Smooth muscle cell of bladder (primary cell): ENCODE results near the gene TASOR. TPM values are rescaled to one million over a fixed set of nuclear protein-coding genes. Genes with fewer than 3 reads are reported as not detected.

Source experiments
- total RNA-seq: library from RNA; depleted of rRNA; stranded (reverse); fragments of >200 nt; gene quantifications from 2 replicates; pipeline ENCODE4 v1.2.3, GENCODE V29; 2014

TASOR gene, protein sequence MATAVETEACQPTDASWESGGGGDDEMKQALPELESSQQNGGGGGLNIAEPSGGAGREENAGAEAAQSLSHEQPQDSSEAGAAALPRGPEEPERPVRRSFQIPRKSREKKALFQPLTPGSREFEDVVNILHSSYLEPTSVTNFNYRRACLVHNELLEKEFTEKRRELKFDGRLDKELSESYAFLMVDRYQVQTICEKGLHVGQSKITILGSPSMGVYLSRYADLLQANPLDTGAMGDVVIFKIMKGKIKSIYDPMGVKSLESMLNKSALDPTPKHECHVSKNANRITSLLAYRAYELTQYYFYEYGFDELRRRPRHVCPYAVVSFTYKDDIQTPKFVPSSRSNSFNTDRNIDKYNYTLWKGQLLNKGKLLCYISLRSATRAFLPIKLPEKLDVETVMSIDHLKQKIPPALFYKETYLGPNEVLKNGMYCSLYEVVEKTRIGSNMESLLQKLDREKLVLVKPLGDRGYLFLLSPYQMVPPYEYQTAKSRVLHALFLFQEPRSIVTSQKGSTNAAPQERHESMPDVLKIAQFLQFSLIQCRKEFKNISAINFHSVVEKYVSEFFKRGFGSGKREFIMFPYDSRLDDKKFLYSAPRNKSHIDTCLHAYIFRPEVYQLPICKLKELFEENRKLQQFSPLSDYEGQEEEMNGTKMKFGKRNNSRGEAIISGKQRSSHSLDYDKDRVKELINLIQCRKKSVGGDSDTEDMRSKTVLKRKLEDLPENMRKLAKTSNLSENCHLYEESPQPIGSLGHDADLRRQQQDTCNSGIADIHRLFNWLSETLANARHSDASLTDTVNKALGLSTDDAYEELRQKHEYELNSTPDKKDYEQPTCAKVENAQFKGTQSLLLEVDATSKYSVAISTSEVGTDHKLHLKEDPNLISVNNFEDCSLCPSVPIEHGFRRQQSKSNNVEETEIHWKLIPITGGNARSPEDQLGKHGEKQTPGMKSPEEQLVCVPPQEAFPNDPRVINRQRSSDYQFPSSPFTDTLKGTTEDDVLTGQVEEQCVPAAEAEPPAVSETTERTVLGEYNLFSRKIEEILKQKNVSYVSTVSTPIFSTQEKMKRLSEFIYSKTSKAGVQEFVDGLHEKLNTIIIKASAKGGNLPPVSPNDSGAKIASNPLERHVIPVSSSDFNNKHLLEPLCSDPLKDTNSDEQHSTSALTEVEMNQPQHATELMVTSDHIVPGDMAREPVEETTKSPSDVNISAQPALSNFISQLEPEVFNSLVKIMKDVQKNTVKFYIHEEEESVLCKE (N-terminal part only)
- 71.7 and 74.8 TPM in 2 replicates for total RNA-seq

DNA sequence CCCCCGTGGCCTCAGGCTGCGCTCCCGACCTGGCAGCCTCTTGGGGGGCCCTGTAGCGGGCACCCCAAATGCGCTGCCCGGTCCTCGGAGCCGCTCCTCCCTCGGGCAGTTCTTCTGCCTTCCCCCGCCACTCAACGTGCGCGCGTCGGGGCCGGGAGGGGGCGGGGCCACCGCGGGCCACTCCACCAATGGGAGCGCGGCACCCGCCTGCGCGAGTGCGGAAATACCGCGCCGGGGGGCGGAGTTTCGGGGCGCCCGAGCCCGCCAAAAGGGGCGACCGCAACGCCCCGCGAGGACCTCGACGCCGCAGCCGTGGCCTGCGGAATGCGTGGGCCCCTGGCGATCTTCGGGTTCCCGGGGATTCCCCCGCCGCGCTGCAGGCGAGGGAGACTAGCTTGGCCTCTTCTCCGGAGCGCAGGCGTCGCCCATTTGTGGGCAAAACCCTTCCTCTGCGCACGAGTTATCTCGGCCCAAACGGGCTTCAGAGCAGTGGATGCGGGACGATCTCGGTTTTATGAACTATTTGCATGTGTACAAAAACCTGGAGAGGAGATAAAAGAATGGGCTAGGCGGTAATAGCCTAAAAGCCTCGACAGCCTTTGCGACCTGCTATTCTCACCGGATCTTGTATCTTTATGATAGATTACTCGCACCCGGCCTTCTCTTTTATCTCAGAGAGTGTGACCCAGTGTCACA lies at the start of gene TASOR:
Gene TASOR, minus strand, starts transcription at position 144 of the 696 bp plus-strand sequence. CDS start 259 bp downstream, outside the sequence.

Other genes with a start within 250 kb of the TASOR start
- not detected in 2 replicates for gene ERC2, start 214.8 kb downstream of the TASOR start, total RNA-seq
- 17.1 and 23.8 TPM in 2 replicates for gene CCDC66, start 126.1 kb downstream of the TASOR start, total RNA-seq
- gene ARHGEF3, start 118.7 kb upstream of the TASOR start, total RNA-seq = 19.9 and 27.3 TPM in 2 replicates